BJ (cell line): Measurements from ENCODE around the gene CCBE1. TPM values are rescaled to one million over a fixed set of nuclear protein-coding genes. Genes with fewer than 3 reads are reported as not detected.
A peak's percentile ranks its signal among the peaks of the same experiment; 100 is the strongest.

ENCODE experiments used
- CTCF ChIA-PET: fragments of 350-600 bp; formaldehyde crosslinking; extraction: SDS; loops from one replicate; lab custom pipeline; 2021; ENCODE audit warnings: antibody characterized with exemption, inconsistent platforms; lab: Yijun Ruan, JAX
- POLR2A ChIA-PET: fragments of 300-600 bp; sonication (Branson Sonifier 250); formaldehyde crosslinking; extraction: SDS; loops from one replicate; lab custom pipeline; 2021; ENCODE audit warnings: antibody characterized with exemption; lab: Charles Lee
- DNase-seq: peaks from one replicate; pipeline ENCODE4 v3.0.0-alpha.2; 2011; ENCODE audit warnings: low read depth
- H3K27me3 ChIP-seq: 2 replicates; pipeline ENCODE4 v1.6.0; 2011; ENCODE audit warnings: low read length; ENCODE audit not compliant: control insufficient read depth, insufficient read depth
- H3K36me3 ChIP-seq: 2 replicates; pipeline ENCODE4 v1.5.1; 2011; ENCODE audit warnings: low read length; ENCODE audit not compliant: control insufficient read depth, insufficient read depth
- H3K4me3 ChIP-seq: 2 replicates; pipeline ENCODE4 v1.5.1; 2011; ENCODE audit warnings: low read depth, mild to moderate bottlenecking, control low read depth, low read length
- CTCF ChIP-seq: IDR thresholded peaks from 2 replicates; pipeline ENCODE4 v1.5.1; 2011; ENCODE audit warnings: low read depth, mild to moderate bottlenecking, control low read depth, inconsistent platforms, low read length, moderate library complexity; ENCODE audit not compliant: insufficient read depth
- polyA plus RNA-seq: library from polyadenylated mRNA; depleted of rRNA; stranded (reverse); fragments of >200 nt; gene quantifications from 2 replicates; pipeline ENCODE4 v1.2.3, GENCODE V29; 2011

CCBE1 gene
- polyA plus RNA-seq, 1 experiment = 51.2 TPM

- ChIA-PET CTCF (interaction anchor here (1.0 kb wide), 1 partner anchor 16 kb away, joined by 3 read pairs; no protein-coding TSS in a partner anchor), POLR2A (no interaction called here)
- Histone ChIP-seq H3K4me3 (no peak overlapping the region), H3K27me3 (no peaks in the 10 kb centered on the region), H3K36me3 (no peaks in the 10 kb centered on the region)
- TF ChIP-seq CTCF = no peak
- DNase-seq = no peak
Measured at GRCh38 chr18:59488899-59489298, 208.3 kb downstream of the CCBE1 start.

- CTCF ChIA-PET = interaction anchor here (1.0 to 1.5 kb wide), 3 partner anchors 9 to 25 kb away, joined by 3 to 4 read pairs (median 4); no protein-coding TSS in a partner anchor
- Histone ChIP-seq H3K36me3 (no peaks in the 10 kb centered on the region), H3K27me3 (no peaks in the 10 kb centered on the region), H3K4me3 (no peak overlapping the region)
- POLR2A ChIA-PET = no interaction called here
- no peak for TF ChIP-seq CTCF
- DNase-seq = no peak
Measured at GRCh38 chr18:59485382-59485781, 211.8 kb downstream of the CCBE1 start.

GRCh38 chr18:59484561-59485328 is 212.5 kb downstream of the CCBE1 start:
- ChIA-PET POLR2A (interaction anchor here (0.6 kb wide), 1 partner anchor 138 kb away, joined by 9 read pairs; no protein-coding TSS in a partner anchor), CTCF (interaction anchor here (1.0 to 1.5 kb wide), 3 partner anchors 10 to 25 kb away, joined by 3 to 4 read pairs (median 4); no protein-coding TSS in a partner anchor)
- no peak for TF ChIP-seq CTCF
- DNase-seq = peak; percentile 37
- H3K4me3 ChIP-seq = no peak overlapping the region
- no peaks in the 10 kb centered on the region for H3K27me3 ChIP-seq
- H3K36me3 ChIP-seq = no peaks in the 10 kb centered on the region

- TF ChIP-seq CTCF = no peak
- no peaks in the 10 kb centered on the region for H3K36me3 ChIP-seq
- POLR2A ChIA-PET = no interaction called here
- CTCF ChIA-PET = interaction anchor here (1.0 to 1.5 kb wide), 2 partner anchors 10 to 12 kb away, joined by 3 to 4 read pairs; no protein-coding TSS in a partner anchor
- DNase-seq = no peak
- no peak overlapping the region for H3K4me3 ChIP-seq
- H3K27me3 ChIP-seq = no peaks in the 10 kb centered on the region
Measured at GRCh38 chr18:59484131-59484530, 213.1 kb downstream of the CCBE1 start.

GRCh38 chr18:59481436-59481835 is 215.8 kb downstream of the CCBE1 start:
- no peak for TF ChIP-seq CTCF
- Histone ChIP-seq H3K27me3 (no peaks in the 10 kb centered on the region), H3K4me3 (no peak overlapping the region), H3K36me3 (no peaks in the 10 kb centered on the region)
- ChIA-PET POLR2A (no interaction called here), CTCF (no interaction called here)
- DNase-seq = no peak
